SK-N-DZ (cell line): Measurements from ENCODE around the gene KIAA1191.

ENCODE experiments used
- DNase-seq: peaks from one replicate; pipeline ENCODE4 v3.0.0-alpha.2; 2015; ENCODE audit warnings: low spot score

KIAA1191 gene

DNA sequence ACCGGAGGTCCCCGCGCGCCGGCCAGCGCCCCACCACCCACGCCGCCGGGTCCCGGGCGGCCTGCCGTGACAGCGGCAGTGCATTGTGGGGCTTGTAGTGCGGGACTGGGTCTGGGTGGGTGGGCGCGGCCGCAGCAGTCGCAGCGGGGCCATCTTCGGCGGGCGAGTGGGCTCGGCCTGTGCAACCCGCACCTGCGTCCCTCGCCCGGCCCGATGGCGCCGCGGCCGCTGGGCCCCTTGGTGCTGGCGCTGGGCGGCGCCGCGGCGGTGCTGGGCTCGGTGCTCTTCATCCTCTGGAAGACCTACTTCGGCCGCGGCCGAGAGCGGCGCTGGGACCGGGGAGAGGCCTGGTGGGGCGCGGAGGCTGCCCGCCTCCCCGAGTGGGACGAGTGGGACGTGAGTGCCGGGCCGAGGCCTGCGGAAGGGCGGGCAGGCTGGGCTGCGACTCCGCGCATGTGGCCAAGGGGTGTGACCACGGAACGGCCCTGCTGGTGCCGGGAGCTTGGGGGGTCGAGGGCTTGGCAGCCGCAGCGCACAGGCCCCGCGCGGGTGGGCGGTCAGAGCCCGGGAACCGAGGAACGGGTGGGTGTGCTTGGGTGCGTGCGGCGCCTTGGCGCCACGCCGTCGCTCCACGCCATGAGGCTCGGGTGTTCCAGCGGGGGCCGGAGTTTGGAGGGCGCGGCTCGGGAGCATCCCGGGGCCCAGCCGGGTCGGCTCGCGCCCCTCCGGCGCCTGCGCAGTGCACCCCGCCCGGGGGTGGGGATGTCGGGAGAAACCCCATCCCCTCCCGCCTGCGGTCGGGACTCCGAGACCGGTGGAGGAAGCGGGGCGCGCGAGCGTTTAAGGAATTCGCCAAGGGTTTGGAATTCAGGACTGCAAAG is 4.0 kb upstream of the KIAA1191 start, which contains the start of gene ARL10:
Gene ARL10 (plus strand): TSS at position 137 of the 881 bp plus-strand sequence. CDS start 77 bp downstream, at position 214.
- DNase-seq, result peak; percentile 64

- DNase-seq, result no peak
Observed at GRCh38 chr5:176364765-176365350, 3.3 kb upstream of the KIAA1191 start.

GRCh38 chr5:176362233-176362490 is 598 bp upstream of the KIAA1191 start:
- no peak for DNase-seq

GRCh38 chr5:176360894-176361436 is 599 bp downstream of the KIAA1191 start:
- DNase-seq, result no peak

DNA sequence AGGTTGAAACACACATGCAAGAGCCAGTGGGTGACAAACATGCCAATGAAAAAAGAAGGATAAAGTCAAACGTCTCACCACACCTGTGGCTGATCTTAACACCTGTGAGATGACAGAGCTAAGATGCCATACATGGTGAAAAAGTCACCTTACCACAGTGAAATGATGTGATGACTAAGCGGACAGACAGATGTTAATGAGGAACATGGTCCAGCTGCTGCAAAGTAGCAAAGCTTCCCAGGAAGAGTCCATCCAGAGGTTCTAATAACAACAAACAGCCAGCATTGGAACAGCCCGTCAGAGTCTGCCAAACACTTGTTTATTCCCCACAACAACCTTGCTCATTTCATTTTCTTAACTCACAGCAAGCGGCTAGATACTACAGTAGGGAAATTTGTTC is 1.9 kb downstream of the KIAA1191 start:
- DNase-seq, result no peak

- DNase-seq, result no peak
Observed at GRCh38 chr5:176356179-176356566, 5.4 kb downstream of the KIAA1191 start.

DNA sequence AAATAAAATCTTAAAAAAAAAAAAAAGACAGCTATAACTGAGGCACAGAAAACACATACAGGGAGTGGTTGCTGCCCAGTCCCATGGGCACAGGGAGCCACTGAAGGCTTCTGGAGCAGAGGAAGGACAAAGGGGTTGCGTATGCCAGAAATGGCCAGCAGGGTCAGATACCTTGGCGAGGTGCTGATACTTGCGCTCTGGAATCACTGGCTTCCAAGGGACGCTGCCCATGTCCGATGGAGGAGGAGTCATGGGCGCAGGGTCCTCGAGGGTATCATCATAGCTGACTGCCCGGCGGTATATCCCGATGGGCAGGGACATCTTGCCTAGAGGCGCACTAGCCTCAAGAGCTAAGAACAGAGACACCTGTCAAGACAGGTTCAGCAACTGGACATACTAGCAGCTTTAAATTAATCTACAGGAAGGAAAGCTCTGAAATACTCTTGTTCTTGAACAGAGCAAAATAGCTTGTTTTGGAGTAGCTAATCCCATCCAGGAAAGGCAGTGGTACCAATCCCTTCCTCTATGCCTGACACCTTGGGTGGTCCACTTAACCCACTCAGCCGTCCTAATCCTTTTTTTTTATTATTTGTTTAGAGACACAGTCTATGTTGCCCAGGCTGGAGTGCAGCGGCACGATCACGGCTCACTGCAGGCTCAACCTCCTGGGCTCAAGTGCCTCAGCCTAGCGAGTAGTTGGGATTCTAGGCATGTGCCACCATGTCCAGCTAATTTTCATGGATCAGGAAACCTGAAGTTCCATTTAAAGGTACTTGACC is 6.0 kb downstream of the KIAA1191 start:
- no peak for DNase-seq

GRCh38 chr5:176353533-176353932 is 8.0 kb downstream of the KIAA1191 start:
- no peak for DNase-seq

GRCh38 chr5:176352116-176352878 is 9.3 kb downstream of the KIAA1191 start:
- DNase-seq, result no peak

DNA sequence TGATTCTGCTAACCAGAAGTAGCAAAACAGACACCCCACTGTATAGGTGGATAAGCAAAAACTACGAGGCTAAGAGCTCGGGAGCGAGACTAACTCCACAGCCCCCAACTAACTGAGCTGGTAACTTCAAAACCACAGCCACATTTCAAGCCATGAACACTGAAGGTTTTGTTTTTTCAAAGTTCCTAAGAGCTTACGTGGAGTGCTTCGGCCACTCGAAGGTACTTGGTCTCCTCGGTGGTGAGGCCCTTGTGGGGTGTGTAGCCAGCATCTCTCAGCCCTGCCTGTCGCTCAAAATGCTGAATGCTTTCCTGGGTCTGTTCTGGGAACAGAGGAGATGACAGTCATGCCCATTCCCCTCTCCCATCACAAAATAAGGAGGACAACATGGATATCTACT is 11.1 kb downstream of the KIAA1191 start:
- DNase-seq, result no peak

DNA sequence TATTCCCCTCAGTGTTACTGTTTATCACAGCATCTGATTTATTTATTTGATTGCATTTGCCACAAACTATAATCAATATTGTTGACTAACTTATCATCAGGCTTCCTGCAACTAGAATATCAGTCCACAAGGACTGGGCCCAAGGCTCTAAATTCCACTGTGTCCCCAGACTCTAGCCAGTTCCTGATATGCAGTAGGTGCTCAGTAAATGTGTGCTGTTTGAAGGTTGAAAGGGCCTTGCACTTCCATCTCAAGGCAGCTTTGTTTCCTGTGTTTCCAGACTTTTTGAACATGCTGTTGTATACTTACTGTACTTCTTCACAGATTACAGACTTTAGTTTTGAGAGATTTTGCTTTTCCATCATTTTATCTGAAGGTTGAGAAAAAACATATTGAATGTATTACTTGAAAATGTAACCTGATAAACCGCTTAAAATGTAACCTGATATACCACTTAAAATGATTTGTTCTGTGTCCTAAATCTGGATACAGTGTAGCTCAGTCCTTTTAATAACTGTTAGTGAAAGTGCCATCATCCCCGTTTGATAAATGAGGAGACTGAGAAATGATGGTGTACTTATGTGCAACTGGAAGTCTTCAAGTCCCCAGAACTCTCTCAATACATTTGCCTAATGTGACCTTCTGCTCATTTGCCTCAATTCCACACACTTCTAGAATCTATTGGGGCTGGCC is 18.7 kb downstream of the KIAA1191 start:
- DNase-seq, result peak; percentile 42

GRCh38 chr5:176342158-176342483 is 19.4 kb downstream of the KIAA1191 start:
- DNase-seq, result no peak

- no peak for DNase-seq
Observed at GRCh38 chr5:176341325-176342157, 20.0 kb downstream of the KIAA1191 start.

GRCh38 chr5:176339304-176339703 is 22.3 kb downstream of the KIAA1191 start:
- no peak for DNase-seq

GRCh38 chr5:176337913-176338312 is 23.7 kb downstream of the KIAA1191 start:
- no peak for DNase-seq

GRCh38 chr5:176334031-176334770 is 27.4 kb downstream of the KIAA1191 start:
- DNase-seq, result no peak

DNA sequence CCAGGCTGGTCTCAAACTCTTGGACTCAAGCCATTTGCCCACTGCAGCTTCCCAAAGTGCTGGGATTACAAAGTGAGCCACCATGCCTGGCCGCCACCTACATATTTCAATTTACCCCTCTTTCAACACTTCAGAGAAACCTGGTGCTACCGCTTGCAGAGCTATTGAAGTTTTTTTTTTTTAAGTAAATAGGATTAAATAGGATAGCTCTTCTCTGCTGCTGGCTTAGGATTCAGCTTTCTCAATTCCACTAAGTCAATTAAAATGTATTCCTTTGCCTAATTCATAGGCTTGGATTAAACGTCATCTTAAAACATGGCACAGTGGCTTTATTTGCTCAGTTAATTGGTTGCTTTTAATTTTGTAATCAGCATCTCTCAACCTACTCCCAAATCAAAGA is 41.0 kb downstream of the KIAA1191 start:
- no peak for DNase-seq

DNA sequence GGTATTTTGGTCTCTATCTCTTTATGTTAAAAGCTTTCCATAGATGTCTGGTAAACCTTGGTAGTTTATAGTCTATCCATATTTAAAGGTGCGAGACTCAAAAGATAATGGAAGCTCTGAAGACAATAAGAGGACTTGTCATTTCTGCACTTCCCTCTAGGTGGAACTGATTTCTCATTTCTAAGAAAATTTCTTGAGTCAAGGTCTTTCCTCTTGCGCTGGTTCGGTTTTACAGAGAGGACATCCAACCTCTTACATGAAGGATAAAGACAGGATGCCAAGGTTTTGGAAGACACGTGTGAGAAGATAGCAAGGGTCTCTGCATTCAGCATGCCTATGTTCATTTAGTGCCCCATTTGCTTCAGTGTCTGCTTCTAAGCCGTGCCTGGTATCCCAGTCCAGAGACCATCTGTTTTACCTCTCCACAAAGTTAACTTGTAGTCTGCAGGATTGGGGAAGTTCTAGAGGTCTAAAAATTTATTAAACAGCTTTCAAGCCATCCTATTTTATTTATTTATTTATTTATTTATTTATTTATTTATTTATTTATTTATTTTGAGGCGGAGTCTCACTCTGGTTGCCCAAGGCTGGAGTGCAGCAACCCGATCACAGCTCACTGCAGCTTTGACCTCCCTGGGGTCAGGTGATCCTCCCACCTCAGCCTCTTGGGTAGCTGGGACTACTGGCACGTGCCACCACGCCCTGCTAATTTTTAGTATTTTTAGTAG is 41.6 kb downstream of the KIAA1191 start:
- DNase-seq, result no peak
